SK-N-SH (cell line): ENCODE results near the gene B3GAT3. TPM values are rescaled to one million over a fixed set of nuclear protein-coding genes. Genes with fewer than 3 reads are reported as not detected.

Source experiments
- CTCF ChIA-PET: fragments of 300-600, 350-600 bp; formaldehyde crosslinking; extraction: SDS; loops from one replicate; lab custom pipeline; 2021; lab: Yijun Ruan, JAX
- POLR2A ChIA-PET: fragments of 350-600 bp; sonication (Branson Sonifier 250); formaldehyde crosslinking; extraction: SDS; loops from one replicate; lab custom pipeline; 2020; ENCODE audit warnings: antibody characterized with exemption, inconsistent platforms; lab: Yijun Ruan, JAX
- DNase-seq: peaks from one replicate; pipeline ENCODE4 v3.0.0; 2012
- H2AFZ ChIP-seq: fragments of 200-600 bp; sonication (generic); 2 replicates; pipeline ENCODE4 v1.8.1; 2016; ENCODE audit warnings: antibody characterized with exemption, mild to moderate bottlenecking, low read depth
- H3F3A ChIP-seq: fragments of 200-600 bp; sonication (generic); replicated peaks from 2 replicates; pipeline ENCODE3; 2016; ENCODE audit warnings: antibody characterized with exemption, mild to moderate bottlenecking; ENCODE audit not compliant: insufficient read depth
- H3K27ac ChIP-seq, 2 experiments: fragments of 200-500 bp in 1 of 2; fragments of 200-600 bp in 1 of 2; sonication (Bioruptor generic) in 1 of 2; sonication (generic), shearing (Covaris generic) in 1 of 2; 2 replicates each; pipeline versions ENCODE4 v1.5.1 to v1.6.1; 2014 to 2016; ENCODE audit warnings: low read depth in 2 of 2, inconsistent platforms in 1 of 2, low read length in 1 of 2, mild to moderate bottlenecking in 1 of 2, mixed read lengths in 1 of 2
- H3K27me3 ChIP-seq: fragments of 200-600 bp; sonication (generic), shearing (Covaris generic); 2 replicates; pipeline ENCODE4 v1.6.1; 2016; ENCODE audit warnings: mixed run types; ENCODE audit not compliant: insufficient read depth
- H3K36me3 ChIP-seq, 2 experiments: fragments of 200-500 bp in 1 of 2; fragments of 200-600 bp in 1 of 2; sonication (Bioruptor generic) in 1 of 2; sonication (generic) in 1 of 2; replicated peaks in 1 of 2; 2 replicates each; pipeline versions ENCODE3 to v1.5.1; 2014 to 2016; ENCODE audit warnings: low read length in 1 of 2, mild to moderate bottlenecking in 1 of 2; ENCODE audit not compliant: insufficient read depth in 2 of 2, control insufficient read depth in 1 of 2
- H3K4me1 ChIP-seq, 2 experiments: fragments of 200-500 bp in 1 of 2; fragments of 200-600 bp in 1 of 2; sonication (Bioruptor generic) in 1 of 2; sonication (generic), shearing (Covaris generic) in 1 of 2; 2 replicates each; pipeline versions ENCODE4 v1.5.1 to v1.6.1; 2014 to 2016; ENCODE audit warnings: low read depth in 1 of 2, low read length in 1 of 2, mixed run types in 1 of 2; ENCODE audit not compliant: insufficient read depth in 2 of 2, control insufficient read depth in 1 of 2
- H3K4me2 ChIP-seq: fragments of 200-600 bp; sonication (generic), shearing (Covaris generic); 2 replicates; pipeline ENCODE4 v1.6.1; 2017; ENCODE audit warnings: mixed run types
- H3K4me3 ChIP-seq, 2 experiments: fragments of 200-500 bp in 1 of 2; fragments of 200-600 bp in 1 of 2; sonication (Bioruptor generic) in 1 of 2; sonication (generic), shearing (Covaris generic) in 1 of 2; 2 replicates each; pipeline versions ENCODE4 v1.5.1 to v1.8.1; 2014 to 2016; ENCODE audit warnings: low read depth in 2 of 2, inconsistent platforms in 1 of 2, low read length in 1 of 2, mild to moderate bottlenecking in 1 of 2, mixed read lengths in 1 of 2, moderate library complexity in 1 of 2
- H3K79me2 ChIP-seq: fragments of 200-600 bp; sonication (generic); 2 replicates; pipeline ENCODE4 v1.8.1; 2017; ENCODE audit warnings: mild to moderate bottlenecking; ENCODE audit not compliant: insufficient read depth
- H3K9ac ChIP-seq: fragments of 200-600 bp; sonication (generic); 2 replicates; pipeline ENCODE4 v1.6.1; 2017; ENCODE audit warnings: mixed run types
- H3K9me2 ChIP-seq: fragments of 200-600 bp; sonication (generic); 2 replicates; pipeline ENCODE4 v1.6.1; 2017; ENCODE audit warnings: mixed run types
- H3K9me3 ChIP-seq: fragments of 200-600 bp; sonication (generic); 2 replicates; pipeline ENCODE4 v1.6.1; 2017; ENCODE audit warnings: mixed run types, mild to moderate bottlenecking, moderate library complexity
- H4K20me1 ChIP-seq: fragments of 200-600 bp; sonication (generic); 2 replicates; pipeline ENCODE4 v1.6.1; 2017; ENCODE audit warnings: mild to moderate bottlenecking, mixed run types; ENCODE audit not compliant: insufficient read depth
- CHD2 ChIP-seq: fragments of 150-350 bp; IDR thresholded peaks from 2 replicates; pipeline ENCODE4 v1.6.1; 2018; ENCODE audit warnings: low read length; ENCODE audit not compliant: partially characterized antibody
- ELF1 ChIP-seq: IDR thresholded peaks from 2 replicates; pipeline ENCODE4 v1.4.0; 2012
- EP300 ChIP-seq, 2 experiments: IDR thresholded peaks; 2 replicates each; pipeline versions ENCODE4 v1.4.0 to v1.6.1; 2012; ENCODE audit warnings: borderline replicate concordance in 1 of 2, low read depth in 1 of 2, low read length in 1 of 2
- EZH2phosphoT487 ChIP-seq: fragments of 200-600 bp; sonication (generic); IDR thresholded peaks from 2 replicates; pipeline ENCODE4 v1.6.1; 2017; ENCODE audit warnings: low read depth, mixed run types, mild to moderate bottlenecking, antibody characterized with exemption, moderate library complexity, borderline replicate concordance
- FOXM1 ChIP-seq: IDR thresholded peaks from 2 replicates; pipeline ENCODE4 v1.4.0; 2012; ENCODE audit warnings: low read depth, mild to moderate bottlenecking
- JUND ChIP-seq: IDR thresholded peaks from 2 replicates; pipeline ENCODE4 v1.4.0; 2012
- MEF2A ChIP-seq: IDR thresholded peaks from 2 replicates; pipeline ENCODE4 v1.4.0; 2012; ENCODE audit warnings: low read depth, borderline replicate concordance
- MXI1 ChIP-seq: IDR thresholded peaks from 2 replicates; pipeline ENCODE4 v1.6.1; 2012; ENCODE audit warnings: mild to moderate bottlenecking, low read depth, low read length, improper control_type of control experiment
- NRF1 ChIP-seq: IDR thresholded peaks from 2 replicates; pipeline ENCODE4 v1.6.1; 2012; ENCODE audit warnings: low read depth, mild to moderate bottlenecking, low read length
- RAD21 ChIP-seq: IDR thresholded peaks from 2 replicates; pipeline ENCODE4 v1.6.1; 2012; ENCODE audit warnings: mild to moderate bottlenecking, low read length
- RCOR1 ChIP-seq: fragments of 150-350 bp; IDR thresholded peaks from 2 replicates; pipeline ENCODE4 v1.6.1; 2017; ENCODE audit warnings: antibody characterized with exemption, low read length
- RFX5 ChIP-seq: IDR thresholded peaks from 2 replicates; pipeline ENCODE4 v1.6.1; 2012; ENCODE audit warnings: mild to moderate bottlenecking, improper control_type of control experiment, low read length
- TCF12 ChIP-seq: IDR thresholded peaks from 2 replicates; pipeline ENCODE4 v1.4.0; 2012
- YY1 ChIP-seq: IDR thresholded peaks from 2 replicates; pipeline ENCODE4 v1.4.0; 2012; ENCODE audit warnings: low read depth, mild to moderate bottlenecking
- WGBS: methylation state at CpG from one replicate; pipeline ENCODE4 v1.1.6; 2017; ENCODE audit warnings: low lambda C conversion rate; 5-methylcytosine and 5-hydroxymethylcytosine counted together
- polyA plus RNA-seq, 3 experiments: library from polyadenylated mRNA; depleted of rRNA; stranded (reverse); fragments of >200 nt; gene quantifications; 2 replicates each; pipeline ENCODE4 v1.2.3, GENCODE V29; 2012
- TF ChIP-seq, protein P1 (sequence below): IDR thresholded peaks from 2 replicates; pipeline ENCODE4 v1.4.0; 2012; ENCODE audit warnings: low read depth
- TF ChIP-seq, protein P2 (sequence below): fragments of 200-600 bp; sonication (generic); IDR thresholded peaks from 2 replicates; pipeline ENCODE4 v1.6.1; 2017; ENCODE audit warnings: antibody characterized with exemption, mild to moderate bottlenecking, moderate library complexity
- TF ChIP-seq, protein P3 (sequence below): fragments of 150-350 bp; IDR thresholded peaks from 2 replicates; pipeline ENCODE4 v1.6.1; 2017; ENCODE audit warnings: antibody characterized with exemption, low read length, low read depth, borderline replicate concordance
- TF ChIP-seq, protein P4 (sequence below): IDR thresholded peaks from 2 replicates; pipeline ENCODE4 v1.4.0; 2012; ENCODE audit warnings: low read depth, borderline replicate concordance

The B3GAT3 gene
- polyA plus RNA-seq, 1 of the 3 experiments (the other 2 are of a cell fraction), result 104 TPM

DNA sequence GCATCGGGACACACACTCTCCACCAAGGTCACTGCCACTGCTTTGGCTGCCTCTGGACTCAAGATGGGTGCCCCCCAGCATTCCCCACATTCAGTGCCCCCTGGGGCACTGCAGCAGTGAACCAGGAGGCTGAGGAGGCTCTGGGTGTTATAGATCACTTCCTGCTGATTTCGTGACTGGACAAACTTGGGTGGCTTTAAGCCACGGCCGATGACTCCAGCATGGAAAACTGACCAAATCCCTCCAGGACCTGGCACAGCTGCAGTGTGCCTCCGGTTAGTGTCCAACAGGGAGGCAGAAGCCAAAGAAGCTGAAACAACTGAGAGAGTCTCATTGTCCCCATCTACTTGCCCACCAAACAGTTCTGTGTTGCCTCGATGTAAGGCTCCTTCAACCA lies 25.8 kb upstream of the B3GAT3 start:
- no peaks in the 10 kb centered on the region for H3K9me3 ChIP-seq
- 71% methylated on average over 2 of the region's 6 CpGs for WGBS
- H3K4me1 ChIP-seq, result peaks cover 7 to 13% of the 10 kb centered on the region in 2 experiments; a peak in 2 of 4 replicates
- H3K4me2 ChIP-seq, result no peak overlapping the region
- ChIA-PET POLR2A (interaction anchor here (1.3 to 7.3 kb wide), 2 partner anchors 17 to 56 kb away, joined by 6 to 52 read pairs; partner anchors contain the start of genes C11orf98, CSKMT and TUT1), CTCF (interaction anchor here (1.2 to 2.4 kb wide), 5 partner anchors 56 to 253 kb away, joined by 3 to 10 read pairs (median 4); partner anchors contain the start of genes SLC3A2 and TUT1)
- peaks cover 5% of the 10 kb centered on the region for H3F3A ChIP-seq
- H3K9me2 ChIP-seq, result no peaks in the 10 kb centered on the region
- no peaks in the 10 kb centered on the region for H3K27me3 ChIP-seq
- TF ChIP-seq RCOR1, result no peak
- TF ChIP-seq, protein P1, sequence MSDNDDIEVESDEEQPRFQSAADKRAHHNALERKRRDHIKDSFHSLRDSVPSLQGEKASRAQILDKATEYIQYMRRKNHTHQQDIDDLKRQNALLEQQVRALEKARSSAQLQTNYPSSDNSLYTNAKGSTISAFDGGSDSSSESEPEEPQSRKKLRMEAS, result no peak
- TF ChIP-seq EZH2phosphoT487, result no peak
- TF ChIP-seq, protein P2, sequence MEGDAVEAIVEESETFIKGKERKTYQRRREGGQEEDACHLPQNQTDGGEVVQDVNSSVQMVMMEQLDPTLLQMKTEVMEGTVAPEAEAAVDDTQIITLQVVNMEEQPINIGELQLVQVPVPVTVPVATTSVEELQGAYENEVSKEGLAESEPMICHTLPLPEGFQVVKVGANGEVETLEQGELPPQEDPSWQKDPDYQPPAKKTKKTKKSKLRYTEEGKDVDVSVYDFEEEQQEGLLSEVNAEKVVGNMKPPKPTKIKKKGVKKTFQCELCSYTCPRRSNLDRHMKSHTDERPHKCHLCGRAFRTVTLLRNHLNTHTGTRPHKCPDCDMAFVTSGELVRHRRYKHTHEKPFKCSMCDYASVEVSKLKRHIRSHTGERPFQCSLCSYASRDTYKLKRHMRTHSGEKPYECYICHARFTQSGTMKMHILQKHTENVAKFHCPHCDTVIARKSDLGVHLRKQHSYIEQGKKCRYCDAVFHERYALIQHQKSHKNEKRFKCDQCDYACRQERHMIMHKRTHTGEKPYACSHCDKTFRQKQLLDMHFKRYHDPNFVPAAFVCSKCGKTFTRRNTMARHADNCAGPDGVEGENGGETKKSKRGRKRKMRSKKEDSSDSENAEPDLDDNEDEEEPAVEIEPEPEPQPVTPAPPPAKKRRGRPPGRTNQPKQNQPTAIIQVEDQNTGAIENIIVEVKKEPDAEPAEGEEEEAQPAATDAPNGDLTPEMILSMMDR, result no peak
- TF ChIP-seq EP300 (IDR thresholded peaks at IDR 0.05; ENCODE audit: borderline replicate concordance in 1 of 2, low read depth in 1 of 2, low read length in 1 of 2), result no peak
- TF ChIP-seq, protein P3, sequence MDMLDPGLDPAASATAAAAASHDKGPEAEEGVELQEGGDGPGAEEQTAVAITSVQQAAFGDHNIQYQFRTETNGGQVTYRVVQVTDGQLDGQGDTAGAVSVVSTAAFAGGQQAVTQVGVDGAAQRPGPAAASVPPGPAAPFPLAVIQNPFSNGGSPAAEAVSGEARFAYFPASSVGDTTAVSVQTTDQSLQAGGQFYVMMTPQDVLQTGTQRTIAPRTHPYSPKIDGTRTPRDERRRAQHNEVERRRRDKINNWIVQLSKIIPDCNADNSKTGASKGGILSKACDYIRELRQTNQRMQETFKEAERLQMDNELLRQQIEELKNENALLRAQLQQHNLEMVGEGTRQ, result no peak
- TF ChIP-seq RFX5, result no peak
- no peak for TF ChIP-seq TCF12
- TF ChIP-seq ELF1, result no peak
- no peak for TF ChIP-seq JUND
- no peak for TF ChIP-seq MXI1
- no peak for TF ChIP-seq YY1
- TF ChIP-seq FOXM1, result no peak
- TF ChIP-seq, protein P4, sequence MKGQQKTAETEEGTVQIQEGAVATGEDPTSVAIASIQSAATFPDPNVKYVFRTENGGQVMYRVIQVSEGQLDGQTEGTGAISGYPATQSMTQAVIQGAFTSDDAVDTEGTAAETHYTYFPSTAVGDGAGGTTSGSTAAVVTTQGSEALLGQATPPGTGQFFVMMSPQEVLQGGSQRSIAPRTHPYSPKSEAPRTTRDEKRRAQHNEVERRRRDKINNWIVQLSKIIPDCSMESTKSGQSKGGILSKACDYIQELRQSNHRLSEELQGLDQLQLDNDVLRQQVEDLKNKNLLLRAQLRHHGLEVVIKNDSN, result no peak
- no peak for TF ChIP-seq CHD2
- no peak for TF ChIP-seq NRF1
- TF ChIP-seq RAD21, result no peak
- TF ChIP-seq MEF2A, result no peak
- TF ChIP-seq, all 33 proteins: peak for 0
- H3K36me3 ChIP-seq, result peaks cover 21 to 25% of the 10 kb centered on the region in 2 experiments
- H2AFZ ChIP-seq, result no peak overlapping the region
- H4K20me1 ChIP-seq, result 0 out of 2 replicates have a peak, but pooled peaks cover 5% of the 10 kb centered on the region
- DNase-seq, result no peak
- no peak overlapping the region for H3K4me3 ChIP-seq
- no peak overlapping the region for H3K27ac ChIP-seq
- peaks cover 63% of the 10 kb centered on the region for H3K79me2 ChIP-seq
- H3K9ac ChIP-seq, result no peak overlapping the region
